ENCODE data around the gene SLC25A15. TPM values are rescaled to one million over a fixed set of nuclear protein-coding genes. Genes with fewer than 3 reads are reported as not detected.
A peak's percentile ranks its signal among the peaks of the same experiment; 100 is the strongest.

SLC25A15 gene
- 15.2 TPM in 2 replicates for polyA plus RNA-seq (2012; rRNA removed)
- polyA plus RNA-seq (2012; cell fraction: cytosol; rRNA removed) = 13.7 and 16.3 TPM in 2 replicates
- 8.1 and 8.7 TPM in 2 replicates for polyA plus RNA-seq (2012; cell fraction: nucleus; rRNA removed)

DNA sequence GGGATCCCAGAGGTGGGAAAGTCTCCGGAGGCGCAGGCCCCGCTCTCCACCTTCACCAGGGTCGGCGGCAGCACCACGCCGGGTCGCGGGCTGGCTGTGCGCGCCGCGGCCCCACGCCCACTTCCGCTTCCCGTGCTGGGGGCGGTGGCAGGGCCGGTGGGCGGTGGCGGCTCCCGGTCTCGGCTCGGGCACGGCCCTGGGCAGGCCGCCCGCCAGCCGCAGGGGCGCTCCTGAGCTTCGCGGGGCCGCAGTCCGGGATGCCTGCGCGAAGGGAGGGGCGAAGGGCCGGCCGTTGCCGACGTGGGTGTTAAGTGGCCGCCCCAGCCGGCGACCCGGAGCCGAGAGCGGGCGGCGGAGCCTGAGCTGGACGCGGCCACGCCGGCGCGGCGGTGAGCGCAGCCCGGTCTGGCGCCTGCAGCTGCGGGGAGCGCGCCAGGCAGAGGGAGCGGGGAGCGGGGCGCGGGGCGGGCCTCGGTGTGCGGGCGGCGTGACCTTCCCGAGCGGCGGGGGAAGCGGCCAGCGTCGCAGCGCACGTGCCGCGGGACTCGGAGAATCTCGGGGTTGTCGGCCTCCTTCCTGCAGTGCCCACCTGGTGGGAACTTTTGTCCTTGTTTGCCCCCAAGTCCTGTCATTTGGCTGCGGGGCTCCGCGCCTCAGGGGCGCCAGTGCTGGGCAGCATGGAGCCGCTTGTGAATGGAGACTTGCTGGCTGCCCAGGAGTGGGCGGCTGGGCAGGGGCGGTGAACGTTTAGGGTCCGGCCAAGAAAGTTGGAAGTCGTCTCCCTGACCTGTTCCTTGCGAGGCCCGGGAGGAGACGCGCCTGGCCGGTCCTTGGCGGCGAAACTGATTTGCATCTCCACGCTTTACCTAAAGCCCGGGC is at the start of gene SLC25A15:
Gene SLC25A15 (plus strand): TSS at position 337 of the 879 bp plus-strand sequence. CDS start 3,616 bp downstream, outside the sequence.
- ChIA-PET POLR2A (interaction anchor here (0.6 to 1.9 kb wide), 8 partner anchors 8 to 271 kb away, joined by 3 to 13 read pairs (median 4); no protein-coding TSS in a partner anchor), CTCF (interaction anchor here (0.5 to 2.3 kb wide), 19 partner anchors 9 to 406 kb away, joined by 3 to 14 read pairs (median 4); partner anchors contain the start of gene WBP4)
- peak within 1 kb of the TSS; percentile 70 to 83 for H3K4me3 ChIP-seq (ENCODE audit: low read depth in 2 of 2, low read length in 1 of 2)
- H3K79me2 ChIP-seq (ENCODE audit: insufficient read depth) = peaks cover 31% of the 10 kb centered on the region
- H4K20me1 ChIP-seq (ENCODE audit: insufficient read depth) = no peaks in the 10 kb centered on the region
- peaks cover 3% of the 10 kb centered on the region for H3F3A ChIP-seq (replicated peaks; ENCODE audit: insufficient read depth)
- no peaks in the 10 kb centered on the region for H3K9me2 ChIP-seq
- DNase-seq = peak; percentile 97
- no peaks in the 10 kb centered on the region for H3K27me3 ChIP-seq (ENCODE audit: insufficient read depth)
- H3K4me1 ChIP-seq (ENCODE audit: control insufficient read depth in 1 of 2, insufficient read depth in 2 of 2, low read depth in 1 of 2, low read length in 1 of 2) = peaks cover 0 to 11% of the 10 kb centered on the region in 2 experiments; a peak in 1 of 4 replicates
- peak within 1 kb of the TSS; percentile 89 for H3K9ac ChIP-seq
- H2AFZ ChIP-seq (ENCODE audit: low read depth) = peak within 1 kb of the TSS; percentile 92
- H3K27ac ChIP-seq (ENCODE audit: low read depth in 2 of 2, low read length in 1 of 2) = peak within 1 kb of the TSS; percentile 83 to 85
- WGBS (ENCODE audit: low lambda C conversion rate) = 5% methylated on average over 16 of the region's 101 CpGs
- H3K36me3 ChIP-seq (replicated peaks in 1 of 2; ENCODE audit: control insufficient read depth in 1 of 2, insufficient read depth in 2 of 2, low read length in 1 of 2) = peaks cover 3 to 8% of the 10 kb centered on the region in 2 experiments
- H3K4me2 ChIP-seq = peak within 1 kb of the TSS; percentile 84
- no peaks in the 10 kb centered on the region for H3K9me3 ChIP-seq
- TF ChIP-seq, protein P1, sequence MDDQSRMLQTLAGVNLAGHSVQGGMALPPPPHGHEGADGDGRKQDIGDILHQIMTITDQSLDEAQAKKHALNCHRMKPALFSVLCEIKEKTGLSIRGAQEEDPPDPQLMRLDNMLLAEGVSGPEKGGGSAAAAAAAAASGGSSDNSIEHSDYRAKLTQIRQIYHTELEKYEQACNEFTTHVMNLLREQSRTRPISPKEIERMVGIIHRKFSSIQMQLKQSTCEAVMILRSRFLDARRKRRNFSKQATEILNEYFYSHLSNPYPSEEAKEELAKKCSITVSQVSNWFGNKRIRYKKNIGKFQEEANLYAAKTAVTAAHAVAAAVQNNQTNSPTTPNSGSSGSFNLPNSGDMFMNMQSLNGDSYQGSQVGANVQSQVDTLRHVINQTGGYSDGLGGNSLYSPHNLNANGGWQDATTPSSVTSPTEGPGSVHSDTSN (IDR thresholded peaks at IDR 0.05) = no peak
- TF ChIP-seq POLR2AphosphoS5 (IDR thresholded peaks at IDR 0.05; ENCODE audit: low read depth, low read length) (peak; percentile 78), FOXM1 (IDR thresholded peaks at IDR 0.05; ENCODE audit: low read depth) (no peak), GATA2 (CRISPR knock-in tag; IDR thresholded peaks at IDR 0.05) (no peak), SMC3 (IDR thresholded peaks at IDR 0.05; ENCODE audit: low read depth, low read length) (peak; percentile 35; the same call in 1 of the 2 replicates), JUND (IDR thresholded peaks at IDR 0.05) (no peak), MXI1 (IDR thresholded peaks at IDR 0.05; ENCODE audit: low read depth, low read length) (peak; percentile 14; the same call in 1 of the 2 replicates), FOSL2 (IDR thresholded peaks at IDR 0.05; ENCODE audit: borderline replicate concordance, low read depth) (no peak), RAD21 (IDR thresholded peaks at IDR 0.05; ENCODE audit: low read length) (peak; percentile 60), RXRA (IDR thresholded peaks at IDR 0.05; ENCODE audit: borderline replicate concordance, low read depth) (no peak), EZH2phosphoT487 (IDR thresholded peaks at IDR 0.05; ENCODE audit: borderline replicate concordance, low read depth) (no peak), MEF2A (IDR thresholded peaks at IDR 0.05; ENCODE audit: borderline replicate concordance, low read depth) (no peak), YY1 (IDR thresholded peaks at IDR 0.05; ENCODE audit: low read depth) (no peak), NRF1 (IDR thresholded peaks at IDR 0.05; ENCODE audit: low read depth, low read length) (peak; percentile 52), EP300 (IDR thresholded peaks at IDR 0.05; ENCODE audit: borderline replicate concordance in 1 of 2, low read depth in 1 of 2, low read length in 1 of 2) (no peak), TEAD4 (IDR thresholded peaks at IDR 0.05; ENCODE audit: borderline replicate concordance, insufficient read depth) (no peak), FOXJ3 (CRISPR knock-in tag; IDR thresholded peaks at IDR 0.05) (no peak)
- TF ChIP-seq, protein P2, sequence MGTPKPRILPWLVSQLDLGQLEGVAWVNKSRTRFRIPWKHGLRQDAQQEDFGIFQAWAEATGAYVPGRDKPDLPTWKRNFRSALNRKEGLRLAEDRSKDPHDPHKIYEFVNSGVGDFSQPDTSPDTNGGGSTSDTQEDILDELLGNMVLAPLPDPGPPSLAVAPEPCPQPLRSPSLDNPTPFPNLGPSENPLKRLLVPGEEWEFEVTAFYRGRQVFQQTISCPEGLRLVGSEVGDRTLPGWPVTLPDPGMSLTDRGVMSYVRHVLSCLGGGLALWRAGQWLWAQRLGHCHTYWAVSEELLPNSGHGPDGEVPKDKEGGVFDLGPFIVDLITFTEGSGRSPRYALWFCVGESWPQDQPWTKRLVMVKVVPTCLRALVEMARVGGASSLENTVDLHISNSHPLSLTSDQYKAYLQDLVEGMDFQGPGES (IDR thresholded peaks at IDR 0.05; ENCODE audit: low read depth, low read length) = no peak
- TF ChIP-seq, protein P3, sequence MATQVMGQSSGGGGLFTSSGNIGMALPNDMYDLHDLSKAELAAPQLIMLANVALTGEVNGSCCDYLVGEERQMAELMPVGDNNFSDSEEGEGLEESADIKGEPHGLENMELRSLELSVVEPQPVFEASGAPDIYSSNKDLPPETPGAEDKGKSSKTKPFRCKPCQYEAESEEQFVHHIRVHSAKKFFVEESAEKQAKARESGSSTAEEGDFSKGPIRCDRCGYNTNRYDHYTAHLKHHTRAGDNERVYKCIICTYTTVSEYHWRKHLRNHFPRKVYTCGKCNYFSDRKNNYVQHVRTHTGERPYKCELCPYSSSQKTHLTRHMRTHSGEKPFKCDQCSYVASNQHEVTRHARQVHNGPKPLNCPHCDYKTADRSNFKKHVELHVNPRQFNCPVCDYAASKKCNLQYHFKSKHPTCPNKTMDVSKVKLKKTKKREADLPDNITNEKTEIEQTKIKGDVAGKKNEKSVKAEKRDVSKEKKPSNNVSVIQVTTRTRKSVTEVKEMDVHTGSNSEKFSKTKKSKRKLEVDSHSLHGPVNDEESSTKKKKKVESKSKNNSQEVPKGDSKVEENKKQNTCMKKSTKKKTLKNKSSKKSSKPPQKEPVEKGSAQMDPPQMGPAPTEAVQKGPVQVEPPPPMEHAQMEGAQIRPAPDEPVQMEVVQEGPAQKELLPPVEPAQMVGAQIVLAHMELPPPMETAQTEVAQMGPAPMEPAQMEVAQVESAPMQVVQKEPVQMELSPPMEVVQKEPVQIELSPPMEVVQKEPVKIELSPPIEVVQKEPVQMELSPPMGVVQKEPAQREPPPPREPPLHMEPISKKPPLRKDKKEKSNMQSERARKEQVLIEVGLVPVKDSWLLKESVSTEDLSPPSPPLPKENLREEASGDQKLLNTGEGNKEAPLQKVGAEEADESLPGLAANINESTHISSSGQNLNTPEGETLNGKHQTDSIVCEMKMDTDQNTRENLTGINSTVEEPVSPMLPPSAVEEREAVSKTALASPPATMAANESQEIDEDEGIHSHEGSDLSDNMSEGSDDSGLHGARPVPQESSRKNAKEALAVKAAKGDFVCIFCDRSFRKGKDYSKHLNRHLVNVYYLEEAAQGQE (IDR thresholded peaks at IDR 0.05; ENCODE audit: low read depth, low read length) = no peak
- TF ChIP-seq, protein P4, sequence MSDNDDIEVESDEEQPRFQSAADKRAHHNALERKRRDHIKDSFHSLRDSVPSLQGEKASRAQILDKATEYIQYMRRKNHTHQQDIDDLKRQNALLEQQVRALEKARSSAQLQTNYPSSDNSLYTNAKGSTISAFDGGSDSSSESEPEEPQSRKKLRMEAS (IDR thresholded peaks at IDR 0.05; ENCODE audit: low read depth) = peak; percentile 85
- TF ChIP-seq, protein P5, sequence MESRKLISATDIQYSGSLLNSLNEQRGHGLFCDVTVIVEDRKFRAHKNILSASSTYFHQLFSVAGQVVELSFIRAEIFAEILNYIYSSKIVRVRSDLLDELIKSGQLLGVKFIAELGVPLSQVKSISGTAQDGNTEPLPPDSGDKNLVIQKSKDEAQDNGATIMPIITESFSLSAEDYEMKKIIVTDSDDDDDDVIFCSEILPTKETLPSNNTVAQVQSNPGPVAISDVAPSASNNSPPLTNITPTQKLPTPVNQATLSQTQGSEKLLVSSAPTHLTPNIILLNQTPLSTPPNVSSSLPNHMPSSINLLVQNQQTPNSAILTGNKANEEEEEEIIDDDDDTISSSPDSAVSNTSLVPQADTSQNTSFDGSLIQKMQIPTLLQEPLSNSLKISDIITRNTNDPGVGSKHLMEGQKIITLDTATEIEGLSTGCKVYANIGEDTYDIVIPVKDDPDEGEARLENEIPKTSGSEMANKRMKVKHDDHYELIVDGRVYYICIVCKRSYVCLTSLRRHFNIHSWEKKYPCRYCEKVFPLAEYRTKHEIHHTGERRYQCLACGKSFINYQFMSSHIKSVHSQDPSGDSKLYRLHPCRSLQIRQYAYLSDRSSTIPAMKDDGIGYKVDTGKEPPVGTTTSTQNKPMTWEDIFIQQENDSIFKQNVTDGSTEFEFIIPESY (IDR thresholded peaks at IDR 0.05; ENCODE audit: borderline replicate concordance, low read depth) = no peak

Data from SK-N-SH (cell line).